ENCODE results near the gene JADE1. TPM values are rescaled to one million over a fixed set of nuclear protein-coding genes. Genes with fewer than 3 reads are reported as not detected.

JADE1 gene
- polyA plus RNA-seq, 1 of the 3 experiments (the other 2 are of a cell fraction) = 9.1 TPM

DNA sequence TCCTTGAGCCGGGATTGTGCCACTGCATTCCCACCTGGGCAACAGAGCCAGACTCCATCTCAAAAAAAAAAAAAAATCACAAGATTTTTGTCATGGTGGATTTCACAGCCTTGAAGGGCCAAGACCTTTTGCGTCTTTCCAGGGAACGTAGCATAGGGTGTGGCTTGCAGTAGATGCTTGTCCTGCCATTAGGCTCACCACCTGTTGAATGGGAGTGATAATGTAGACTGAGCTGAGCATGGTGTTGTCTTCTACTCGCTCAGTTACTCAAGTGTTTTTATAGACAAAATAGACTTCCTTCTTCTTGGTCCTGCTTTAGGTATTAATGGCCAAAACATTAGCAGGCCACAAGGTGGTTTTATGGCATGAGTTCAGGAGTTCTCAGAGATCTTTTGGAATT, 40.8 kb downstream of the JADE1 start:
- ChIA-PET CTCF (interaction anchor here (1.0 to 1.3 kb wide), 2 partner anchors 13 to 14 kb away, joined by 3 to 4 read pairs; no protein-coding TSS in a partner anchor), POLR2A (no interaction called here)
- Histone ChIP-seq H3K9me3 (no peaks in the 10 kb centered on the region), H4K20me1 (ENCODE audit: insufficient read depth) (no peaks in the 10 kb centered on the region), H3K36me3 (replicated peaks in 1 of 2; ENCODE audit: control insufficient read depth in 1 of 2, insufficient read depth in 2 of 2, low read length in 1 of 2) (peaks cover 34 to 80% of the 10 kb centered on the region in 2 experiments), H3K27me3 (ENCODE audit: insufficient read depth) (no peaks in the 10 kb centered on the region), H3K9ac (no peak overlapping the region), H3F3A (replicated peaks; ENCODE audit: insufficient read depth) (no peaks in the 10 kb centered on the region), H2AFZ (ENCODE audit: low read depth) (no peak overlapping the region), H3K9me2 (no peaks in the 10 kb centered on the region), H3K27ac (ENCODE audit: low read depth in 2 of 2, low read length in 1 of 2) (no peak overlapping the region), H3K79me2 (ENCODE audit: insufficient read depth) (peaks cover 19% of the 10 kb centered on the region; the same call in 1 of the 2 replicates), H3K4me1 (ENCODE audit: control insufficient read depth in 1 of 2, insufficient read depth in 2 of 2, low read depth in 1 of 2, low read length in 1 of 2) (no peaks in the 10 kb centered on the region), H3K4me3 (ENCODE audit: low read depth in 2 of 2, low read length in 1 of 2) (no peak overlapping the region), H3K4me2 (no peak overlapping the region)
- no peak for DNase-seq
- 92% methylated on average over 4 of the region's 4 CpGs for WGBS (ENCODE audit: low lambda C conversion rate)
- TF ChIP-seq GATA2 (CRISPR knock-in tag; IDR thresholded peaks at IDR 0.05) (no peak), RFX5 (IDR thresholded peaks at IDR 0.05; ENCODE audit: low read length) (no peak), POLR2AphosphoS5 (IDR thresholded peaks at IDR 0.05; ENCODE audit: low read depth, low read length) (no peak), TEAD4 (IDR thresholded peaks at IDR 0.05; ENCODE audit: borderline replicate concordance, insufficient read depth) (no peak), MXI1 (IDR thresholded peaks at IDR 0.05; ENCODE audit: low read depth, low read length) (no peak), JUND (IDR thresholded peaks at IDR 0.05) (no peak), RXRA (IDR thresholded peaks at IDR 0.05; ENCODE audit: borderline replicate concordance, low read depth) (no peak), SMC3 (IDR thresholded peaks at IDR 0.05; ENCODE audit: low read depth, low read length) (no peak)

DNA sequence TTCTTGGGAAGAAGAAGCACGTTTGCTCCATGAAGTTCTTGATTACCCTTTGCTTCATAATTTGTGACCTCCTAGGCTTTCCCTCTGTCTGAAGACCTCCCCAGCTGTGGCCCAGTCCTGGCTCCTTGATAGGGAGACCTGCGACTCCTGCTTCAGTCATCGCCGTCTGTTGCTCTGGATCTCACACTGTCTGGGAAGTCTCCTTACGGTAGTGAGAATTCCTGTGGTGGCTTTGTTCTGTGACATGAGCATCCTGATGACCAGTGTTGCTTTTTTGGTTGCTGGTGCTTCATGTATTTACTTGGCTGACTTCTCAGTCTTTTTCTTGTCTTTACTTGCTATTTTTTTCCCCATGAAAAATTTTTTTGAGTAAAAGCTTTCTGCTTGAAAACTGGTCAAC, 44.2 kb downstream of the JADE1 start:
- H3K4me1 ChIP-seq (ENCODE audit: control insufficient read depth in 1 of 2, insufficient read depth in 2 of 2, low read depth in 1 of 2, low read length in 1 of 2) = no peaks in the 10 kb centered on the region; a peak in 1 of 4 replicates
- no peaks in the 10 kb centered on the region for H3F3A ChIP-seq (replicated peaks; ENCODE audit: insufficient read depth)
- H4K20me1 ChIP-seq (ENCODE audit: insufficient read depth) = no peaks in the 10 kb centered on the region
- H3K36me3 ChIP-seq (replicated peaks in 1 of 2; ENCODE audit: control insufficient read depth in 1 of 2, insufficient read depth in 2 of 2, low read length in 1 of 2) = peaks cover 51 to 85% of the 10 kb centered on the region in 2 experiments
- H3K4me3 ChIP-seq (ENCODE audit: low read depth in 2 of 2, low read length in 1 of 2) = no peak overlapping the region
- H3K9me3 ChIP-seq = no peaks in the 10 kb centered on the region
- no peak overlapping the region for H3K9ac ChIP-seq
- H2AFZ ChIP-seq (ENCODE audit: low read depth) = no peak overlapping the region
- no peak for DNase-seq
- peaks cover 5% of the 10 kb centered on the region; the same call in 1 of the 2 replicates for H3K79me2 ChIP-seq (ENCODE audit: insufficient read depth)
- CTCF ChIA-PET = interaction anchor here (0.6 to 1.9 kb wide), 3 partner anchors 10 to 656 kb away, joined by 3 to 6 read pairs (median 4); no protein-coding TSS in a partner anchor
- no peak overlapping the region for H3K27ac ChIP-seq (ENCODE audit: low read depth in 2 of 2, low read length in 1 of 2)
- no peaks in the 10 kb centered on the region for H3K27me3 ChIP-seq (ENCODE audit: insufficient read depth)
- H3K4me2 ChIP-seq = no peak overlapping the region
- TF ChIP-seq GABPA (IDR thresholded peaks at IDR 0.05; ENCODE audit: low read depth) (no peak), RAD21 (IDR thresholded peaks at IDR 0.05; ENCODE audit: low read length) (no peak), FOXJ3 (CRISPR knock-in tag; IDR thresholded peaks at IDR 0.05) (no peak), FOXM1 (IDR thresholded peaks at IDR 0.05; ENCODE audit: low read depth) (no peak), RXRA (IDR thresholded peaks at IDR 0.05; ENCODE audit: borderline replicate concordance, low read depth) (no peak), RFX5 (IDR thresholded peaks at IDR 0.05; ENCODE audit: low read length) (no peak), MEF2A (IDR thresholded peaks at IDR 0.05; ENCODE audit: borderline replicate concordance, low read depth) (no peak), ELF1 (IDR thresholded peaks at IDR 0.05) (no peak), MXI1 (IDR thresholded peaks at IDR 0.05; ENCODE audit: low read depth, low read length) (no peak), YY1 (IDR thresholded peaks at IDR 0.05; ENCODE audit: low read depth) (no peak), CTCF (IDR thresholded peaks at IDR 0.05) (no peak), EZH2phosphoT487 (IDR thresholded peaks at IDR 0.05; ENCODE audit: borderline replicate concordance, low read depth) (no peak), NFIC (IDR thresholded peaks at IDR 0.05; ENCODE audit: borderline replicate concordance) (no peak)
- POLR2A ChIA-PET = no interaction called here
- 94% methylated on average over 5 of the region's 5 CpGs for WGBS (ENCODE audit: low lambda C conversion rate)
- H3K9me2 ChIP-seq = no peaks in the 10 kb centered on the region

All from SK-N-SH (cell line).